OCI-LY3 (cell line): ENCODE measurements around the gene CABP7.

Experiments used
- H2AFZ ChIP-seq: fragments of 200-600, 300-600 bp; shearing (Covaris generic); 2 replicates; pipeline ENCODE4 v1.6.0; 2014; ENCODE audit warnings: antibody characterized with exemption, low read depth, low read length
- H3K27ac ChIP-seq: fragments of 200-600, 300-600 bp; sonication (generic); 2 replicates; pipeline ENCODE4 v1.5.1; 2014; ENCODE audit warnings: mild to moderate bottlenecking, low read length, moderate library complexity, mixed read lengths
- H3K27me3 ChIP-seq: fragments of 200-600, 300-600 bp; sonication (generic); 2 replicates; pipeline ENCODE4 v1.6.1; 2014; ENCODE audit warnings: low read depth, low read length, mixed read lengths
- H3K36me3 ChIP-seq: fragments of 200-600, 300-600 bp; sonication (generic); replicated peaks from 2 replicates; pipeline ENCODE3; 2014; ENCODE audit warnings: low read depth, low read length, mixed read lengths
- H3K4me1 ChIP-seq: fragments of 300-600, 200-600 bp; sonication (generic); 2 replicates; pipeline ENCODE4 v1.6.1; 2014; ENCODE audit warnings: low read length, mixed read lengths
- H3K4me2 ChIP-seq: fragments of 200-600, 300-600 bp; sonication (generic); 2 replicates; pipeline ENCODE4 v1.6.1; 2014; ENCODE audit warnings: low read length, mixed read lengths
- H3K4me3 ChIP-seq: fragments of 300-600, 200-600 bp; sonication (generic); 2 replicates; pipeline ENCODE4 v1.5.1; 2014; ENCODE audit warnings: antibody characterized with exemption, mild to moderate bottlenecking, low read length, moderate library complexity
- H3K79me2 ChIP-seq: fragments of 300-600, 200-600 bp; shearing (Covaris generic); 2 replicates; pipeline ENCODE4 v1.6.1; 2014; ENCODE audit warnings: mild to moderate bottlenecking, low read length, mixed read lengths
- H3K9ac ChIP-seq: fragments of 300-600, 200-600 bp; shearing (Covaris generic); 2 replicates; pipeline ENCODE4 v1.6.0; 2014; ENCODE audit warnings: mild to moderate bottlenecking, low read length, moderate library complexity
- H3K9me3 ChIP-seq: fragments of 200-600, 300-600 bp; shearing (Covaris generic); 2 replicates; pipeline ENCODE4 v1.6.1; 2014; ENCODE audit warnings: low read length, mixed read lengths; ENCODE audit not compliant: insufficient read depth
- H4K20me1 ChIP-seq: fragments of 200-600, 300-600 bp; sonication (generic); 2 replicates; pipeline ENCODE4 v1.6.1; 2016; ENCODE audit warnings: low read length, mixed read lengths; ENCODE audit not compliant: insufficient read depth
- CTCF ChIP-seq: fragments of 200-600, 300-600 bp; sonication (generic); IDR thresholded peaks from 2 replicates; pipeline ENCODE4 v1.5.1; 2014; ENCODE audit warnings: antibody characterized with exemption, low read length, low read depth
- EZH2phosphoT487 ChIP-seq: fragments of 200-600 bp; shearing (Covaris generic); IDR thresholded peaks from 2 replicates; pipeline ENCODE4 v1.6.1; 2018; ENCODE audit warnings: antibody characterized with exemption, mixed run types, low read depth

CABP7 gene

DNA sequence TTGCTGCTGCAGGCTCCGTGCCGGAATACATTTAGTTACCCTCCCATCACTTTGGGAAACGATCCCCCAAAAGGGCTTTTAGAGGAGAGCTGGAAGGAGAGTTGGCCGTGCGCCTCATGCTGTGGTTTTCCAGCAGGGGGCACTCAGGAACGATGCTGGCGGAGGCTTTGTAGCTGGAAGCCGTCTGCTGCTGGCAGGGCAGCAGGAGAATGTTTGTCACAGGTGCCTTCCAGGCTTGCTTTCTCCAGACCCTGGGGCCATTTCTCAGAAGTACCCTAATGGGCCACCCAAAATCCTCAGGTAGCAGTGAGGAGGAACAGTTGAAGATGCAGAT lies 30.0 kb upstream of the CABP7 start:
- Histone ChIP-seq H3K4me3 (no peak overlapping the region), H3K79me2 (no peaks in the 10 kb centered on the region), H3K9me3 (no peaks in the 10 kb centered on the region), H3K27ac (no peak overlapping the region), H3K9ac (no peak overlapping the region), H3K4me1 (no peaks in the 10 kb centered on the region), H3K27me3 (no peaks in the 10 kb centered on the region), H3K36me3 (peaks cover 9% of the 10 kb centered on the region), H3K4me2 (no peak overlapping the region), H2AFZ (no peak overlapping the region), H4K20me1 (peaks cover 6% of the 10 kb centered on the region; the same call in 1 of the 2 replicates)
- TF ChIP-seq EZH2phosphoT487, result no peak
- TF ChIP-seq CTCF, result peak; percentile 70

GRCh38 chr22:29690476-29690875 lies 29.3 kb upstream of the CABP7 start:
- H3K79me2 ChIP-seq, result no peaks in the 10 kb centered on the region
- no peaks in the 10 kb centered on the region for H3K27me3 ChIP-seq
- H3K4me2 ChIP-seq, result no peak overlapping the region
- H3K36me3 ChIP-seq, result peaks cover 8% of the 10 kb centered on the region
- H3K4me3 ChIP-seq, result no peak overlapping the region
- TF ChIP-seq CTCF (no peak), EZH2phosphoT487 (no peak)
- H3K9ac ChIP-seq, result no peak overlapping the region
- H4K20me1 ChIP-seq, result peaks cover 6% of the 10 kb centered on the region; the same call in 1 of the 2 replicates
- no peaks in the 10 kb centered on the region for H3K4me1 ChIP-seq
- H2AFZ ChIP-seq, result no peak overlapping the region
- H3K27ac ChIP-seq, result no peak overlapping the region
- H3K9me3 ChIP-seq, result no peaks in the 10 kb centered on the region

DNA sequence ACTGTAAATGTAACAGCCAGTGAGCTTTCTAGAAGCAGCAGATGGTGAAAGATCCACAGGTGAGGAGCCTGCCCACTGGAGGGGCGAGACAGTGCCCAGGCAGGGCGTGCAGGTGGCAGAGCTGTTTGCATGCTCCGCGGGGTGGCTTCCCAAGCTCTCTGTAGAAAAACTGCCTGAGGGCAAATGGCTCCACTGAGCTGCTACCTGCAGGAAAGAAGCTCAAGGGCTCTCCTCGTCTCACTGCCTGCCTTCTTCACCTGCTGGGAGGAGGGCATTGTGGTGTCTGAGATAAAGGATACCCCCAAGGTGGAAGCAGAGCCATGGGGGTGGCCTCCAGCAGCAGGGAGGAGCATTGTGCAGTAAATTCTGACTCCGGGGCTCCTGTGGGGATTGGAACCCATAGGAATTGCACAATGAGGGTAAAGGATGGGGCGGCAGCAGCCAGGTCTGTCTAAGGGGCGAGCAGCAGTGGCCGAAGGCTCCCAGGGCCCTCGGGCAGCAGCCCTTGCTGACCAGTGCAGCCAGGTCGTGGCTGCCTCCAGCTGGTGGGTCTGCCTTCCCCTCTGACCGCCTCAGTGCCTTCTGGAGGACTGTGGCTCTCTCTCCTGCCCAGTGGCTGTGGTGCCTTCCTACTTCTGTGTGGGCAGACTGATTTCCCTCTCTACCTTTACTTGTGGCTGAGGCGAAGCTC lies 28.0 kb upstream of the CABP7 start:
- H3K4me2 ChIP-seq, result no peak overlapping the region
- H3K9ac ChIP-seq, result no peak overlapping the region

DNA sequence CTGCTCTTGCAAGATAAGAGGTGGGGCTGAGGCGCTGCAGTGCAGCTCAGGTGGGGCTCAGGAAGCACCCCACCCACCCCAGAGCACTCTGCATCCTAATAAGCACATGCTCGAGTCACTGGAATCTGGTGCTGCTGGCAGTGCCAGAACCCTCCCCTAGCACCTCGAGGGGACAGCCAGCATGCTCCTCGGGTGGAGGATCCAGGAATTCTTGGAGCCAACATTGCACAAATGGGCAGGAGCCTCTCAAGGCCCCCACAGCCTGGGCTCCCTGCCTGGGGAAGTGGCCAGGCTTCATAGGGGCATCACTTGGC lies 27.5 kb upstream of the CABP7 start:
- no peak for TF ChIP-seq CTCF
- no peak for TF ChIP-seq EZH2phosphoT487
- Histone ChIP-seq H3K27me3 (no peaks in the 10 kb centered on the region), H2AFZ (no peak overlapping the region), H4K20me1 (peaks cover 6% of the 10 kb centered on the region; the same call in 1 of the 2 replicates), H3K9ac (no peak overlapping the region), H3K9me3 (no peaks in the 10 kb centered on the region), H3K36me3 (peaks cover 7% of the 10 kb centered on the region), H3K79me2 (no peaks in the 10 kb centered on the region), H3K27ac (no peak overlapping the region), H3K4me2 (no peak overlapping the region), H3K4me1 (no peaks in the 10 kb centered on the region), H3K4me3 (no peak overlapping the region)

More for the DNA sequence above, 28.0 kb upstream of the CABP7 start:
- no peaks in the 10 kb centered on the region for H3K4me1 ChIP-seq
- peaks cover 5% of the 10 kb centered on the region for H3K36me3 ChIP-seq
- H3K79me2 ChIP-seq, result no peaks in the 10 kb centered on the region
- H3K4me3 ChIP-seq, result no peak overlapping the region
- no peaks in the 10 kb centered on the region for H3K9me3 ChIP-seq
- peaks cover 6% of the 10 kb centered on the region; the same call in 1 of the 2 replicates for H4K20me1 ChIP-seq
- no peak overlapping the region for H2AFZ ChIP-seq
- H3K27ac ChIP-seq, result no peak overlapping the region
- H3K27me3 ChIP-seq, result no peaks in the 10 kb centered on the region
- TF ChIP-seq CTCF (no peak), EZH2phosphoT487 (no peak)
